Measurements from ENCODE around the gene ZFX.

Gene ZFX

GRCh38 chrX:24243188-24243587, 93.7 kb downstream of the ZFX start:
- no peak for DNase-seq

DNA sequence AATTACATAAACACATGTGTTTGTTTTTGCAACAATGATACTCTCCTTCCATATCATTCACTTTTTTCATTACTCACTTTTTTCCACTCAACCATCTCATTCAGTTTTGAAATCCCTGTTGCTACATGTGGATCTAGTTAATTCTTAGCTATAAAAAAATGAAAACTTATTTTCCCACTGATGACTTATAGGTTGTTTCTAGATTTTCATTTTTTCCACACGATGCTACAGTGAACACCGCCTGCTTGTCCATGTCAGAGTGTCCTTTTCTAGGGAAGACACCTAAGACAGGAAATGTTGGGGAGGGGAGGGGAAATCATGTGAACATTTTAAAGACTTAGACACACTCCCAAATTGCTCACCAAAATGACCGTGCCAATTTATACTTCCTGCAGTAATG, 94.2 kb downstream of the ZFX start:
- DNase-seq = no peak

GRCh38 chrX:24245202-24245601, 95.7 kb downstream of the ZFX start:
- no peak for DNase-seq

DNA sequence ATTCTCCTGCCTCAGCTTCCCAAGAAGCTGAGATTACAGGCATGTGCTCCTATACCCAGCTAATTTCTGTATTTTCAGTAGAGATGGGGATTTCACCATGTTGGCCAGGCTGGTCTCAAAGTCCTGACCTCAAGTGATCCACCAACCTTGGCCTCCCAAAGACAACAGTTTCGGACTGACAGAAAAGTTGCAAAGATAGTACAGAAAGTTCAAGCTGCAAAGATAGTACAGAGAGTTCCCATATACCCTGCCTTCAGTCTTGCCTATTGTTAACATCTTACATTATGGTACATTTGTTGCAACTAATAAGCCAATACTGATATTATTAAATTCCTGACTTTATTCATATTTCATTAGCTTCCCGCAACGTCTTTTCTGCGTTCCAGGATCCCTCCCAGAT, 98.5 kb downstream of the ZFX start:
- DNase-seq = no peak

GRCh38 chrX:24253030-24253429, 103.5 kb downstream of the ZFX start:
- no peak for DNase-seq

DNA sequence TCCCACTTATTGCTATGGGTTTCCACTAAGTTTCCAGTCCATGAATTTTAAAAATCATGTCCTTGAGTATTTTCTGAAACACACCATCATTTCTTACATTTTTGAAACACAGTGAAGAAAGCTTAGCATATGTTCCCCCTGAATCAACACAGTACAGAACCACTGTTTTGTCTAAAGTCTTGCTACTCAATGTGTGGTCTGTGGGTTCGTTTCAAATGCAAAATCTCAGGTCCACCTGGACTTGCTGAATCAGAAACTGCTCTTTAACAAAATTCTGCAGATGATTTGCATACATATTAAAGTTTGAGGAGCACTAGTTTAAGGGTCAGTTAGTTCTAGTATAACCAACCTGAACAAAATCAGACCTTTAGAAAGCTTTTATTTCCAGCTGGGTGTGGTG, 103.9 kb downstream of the ZFX start:
- no peak for DNase-seq

DNA sequence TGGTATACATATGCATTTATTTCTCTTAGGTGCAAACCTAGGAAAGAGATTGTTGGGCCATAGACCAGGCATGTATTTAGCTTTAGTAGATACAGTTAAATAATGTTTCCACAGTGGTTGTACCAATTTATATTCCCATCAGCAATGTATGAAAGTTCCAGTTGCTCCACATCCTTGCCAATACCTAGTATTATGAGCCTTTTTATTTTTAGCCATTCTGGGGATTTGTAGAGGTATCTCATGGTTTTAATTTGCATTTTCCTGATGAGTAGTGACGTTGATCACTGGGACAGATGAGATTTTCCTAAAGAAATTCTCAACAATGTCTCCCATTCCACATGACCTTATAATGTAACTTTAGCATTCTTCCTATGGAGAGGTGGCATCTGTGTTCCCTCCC, 107.5 kb downstream of the ZFX start:
- DNase-seq = no peak

- DNase-seq = no peak
Observed at GRCh38 chrX:24259544-24260240, 110.2 kb downstream of the ZFX start.

- no peak for DNase-seq
Observed at GRCh38 chrX:24260842-24261550, 111.5 kb downstream of the ZFX start.

DNA sequence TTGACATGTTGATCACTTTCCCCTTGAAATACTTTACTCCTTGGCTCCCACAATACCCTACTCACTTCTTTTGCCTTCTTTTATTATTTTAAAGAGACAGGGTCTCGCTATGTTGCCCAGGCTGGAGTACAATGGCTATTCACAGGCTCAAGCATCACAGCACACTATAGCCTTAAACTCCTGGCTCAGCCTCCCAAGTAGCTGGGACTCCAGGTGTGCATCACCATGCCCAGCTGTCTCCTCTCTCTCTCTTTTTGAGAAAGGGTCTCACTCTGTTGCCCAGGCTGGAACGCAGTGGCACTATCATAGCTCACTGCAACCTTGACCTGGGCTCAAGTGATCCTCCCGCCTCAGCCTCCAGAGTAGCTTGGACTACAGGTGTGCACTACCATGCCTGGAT, 112.8 kb downstream of the ZFX start:
- no peak for DNase-seq

GRCh38 chrX:24264383-24264782, 114.9 kb downstream of the ZFX start:
- DNase-seq = no peak

Data from activated naive CD4-positive, alpha-beta T cell treated with Interleukin-2 at 50 U/mL for 16 hours (primary cell).